Endothelial cell of umbilical vein (primary cell): Measurements from ENCODE around the gene DLX3. TPM values are rescaled to one million over a fixed set of nuclear protein-coding genes. Genes with fewer than 3 reads are reported as not detected.

Experiments
- BruUV-seq: library from RNA; stranded (reverse); fragments of 400-500 nt; replicated peaks from 2 replicates; lab custom pipeline; 2021; lab: Mats Ljungman, UMichigan
- CTCF ChIA-PET: fragments of 300-600, 350-600 bp; sonication (Branson Sonifier 250); formaldehyde crosslinking; loops from one replicate; lab custom pipeline; 2021; ENCODE audit warnings: antibody characterized with exemption, inconsistent platforms; lab: Charles Lee
- POLR2A ChIA-PET: fragments of 300-600, 350-600 bp; sonication (Branson Sonifier 250); formaldehyde crosslinking; loops from one replicate; lab custom pipeline; 2021; ENCODE audit warnings: antibody characterized with exemption, inconsistent platforms; lab: Charles Lee
- DNase-seq: peaks from one replicate; pipeline ENCODE4 v3.0.0-alpha.2; 2011; ENCODE audit warnings: low read depth, low spot score
- FAIRE-seq: peaks from 2 replicates; lab custom pipeline; 2011; peaks lifted over from hg19 to GRCh38; lab: Jason Lieb, UNC
- H2AFZ ChIP-seq: 2 replicates; pipeline ENCODE4 v1.6.0; 2012; ENCODE audit warnings: low read depth, low read length, control low read depth, inconsistent platforms
- H3K27ac ChIP-seq: 2 replicates; pipeline ENCODE4 v1.5.1; 2011; ENCODE audit warnings: low read depth, mild to moderate bottlenecking, control low read depth, low read length, moderate library complexity; ENCODE audit not compliant: insufficient read depth
- H3K27me3 ChIP-seq, 2 experiments: 2 replicates each; pipeline versions ENCODE4 v1.6.0 to v1.6.1; 2011; ENCODE audit warnings: low read length in 2 of 2, mixed read lengths in 1 of 2; ENCODE audit not compliant: control insufficient read depth in 2 of 2, insufficient read depth in 2 of 2
- H3K36me3 ChIP-seq, 2 experiments: 2 replicates in 1 of 2; 3 replicates in 1 of 2; pipeline ENCODE4 v1.5.1; 2011; ENCODE audit warnings: low read length in 2 of 2, mild to moderate bottlenecking in 1 of 2, moderate library complexity in 1 of 2; ENCODE audit not compliant: control insufficient read depth in 2 of 2, insufficient read depth in 2 of 2; ENCODE audit errors: extremely low read depth in 1 of 2
- H3K4me1 ChIP-seq: 3 replicates; pipeline ENCODE4 v1.5.1; 2011; ENCODE audit warnings: mild to moderate bottlenecking, low read length; ENCODE audit not compliant: control insufficient read depth, insufficient read depth; ENCODE audit errors: extremely low read depth
- H3K4me2 ChIP-seq: 2 replicates; pipeline ENCODE4 v1.6.1; 2011; ENCODE audit warnings: low read length, control low read depth, mixed read lengths; ENCODE audit not compliant: insufficient read depth
- H3K4me3 ChIP-seq, 3 experiments: fragments of 200-600 bp in 1 of 3; sonication (generic), shearing (Covaris generic) in 1 of 3; replicated peaks in 1 of 3; 2 replicates each; pipeline ENCODE4 v1.5.1; 2011 to 2016; ENCODE audit warnings: control low read depth in 3 of 3, low read length in 3 of 3, mild to moderate bottlenecking in 2 of 3, inconsistent platforms in 1 of 3, low read depth in 1 of 3, moderate library complexity in 1 of 3; ENCODE audit not compliant: insufficient read depth in 1 of 3
- H3K79me2 ChIP-seq: 2 replicates; pipeline ENCODE4 v1.6.0; 2012; ENCODE audit warnings: low read length, inconsistent platforms; ENCODE audit not compliant: control insufficient read depth, insufficient read depth
- H3K9ac ChIP-seq: replicated peaks from 2 replicates; pipeline ENCODE3; 2011; ENCODE audit warnings: low read length, control low read depth; ENCODE audit not compliant: insufficient read depth; ENCODE audit errors: extremely low read depth
- H3K9me1 ChIP-seq: replicated peaks from 3 replicates; pipeline ENCODE4 v1.6.0; 2011; ENCODE audit warnings: mild to moderate bottlenecking, low read length; ENCODE audit not compliant: control insufficient read depth, insufficient read depth; ENCODE audit errors: extremely low read depth
- H3K9me3 ChIP-seq: replicated peaks from 2 replicates; pipeline ENCODE4 v1.5.1; 2012; ENCODE audit warnings: low read length, inconsistent platforms; ENCODE audit not compliant: control insufficient read depth, insufficient read depth
- H4K20me1 ChIP-seq: replicated peaks from 2 replicates; pipeline ENCODE3; 2011; ENCODE audit warnings: mild to moderate bottlenecking, low read length; ENCODE audit not compliant: control insufficient read depth, insufficient read depth; ENCODE audit errors: extremely low read depth
- CTCF ChIP-seq, 2 donors: IDR thresholded peaks; 1 replicate in 1 of 2; 2 replicates in 1 of 2; pipeline ENCODE4 v1.5.1; 2011; ENCODE audit warnings: low read length in 2 of 2, mild to moderate bottlenecking in 2 of 2, moderate library complexity in 2 of 2, control low read depth in 1 of 2, inconsistent platforms in 1 of 2, low read depth in 1 of 2; ENCODE audit not compliant: insufficient read depth in 1 of 2; ENCODE audit errors: extremely low read depth in 1 of 2
- EZH2 ChIP-seq: IDR thresholded peaks from 2 replicates; pipeline ENCODE4 v1.6.1; 2012; ENCODE audit warnings: borderline replicate concordance, low read depth, mild to moderate bottlenecking, moderate library complexity, low read length, inconsistent platforms; ENCODE audit not compliant: severe bottlenecking
- FOS ChIP-seq: IDR thresholded peaks from 2 replicates; pipeline ENCODE4 v1.6.1; 2011; ENCODE audit warnings: mild to moderate bottlenecking, low read length, moderate library complexity, borderline replicate concordance; ENCODE audit not compliant: insufficient read depth
- GATA2 ChIP-seq: IDR thresholded peaks from 2 replicates; pipeline ENCODE4 v1.7.0; 2011; ENCODE audit warnings: low read depth, mild to moderate bottlenecking, moderate library complexity, mixed read lengths, low read length; ENCODE audit not compliant: insufficient read length, insufficient read depth
- JUN ChIP-seq: IDR thresholded peaks from 2 replicates; pipeline ENCODE4 v1.6.1; 2011; ENCODE audit warnings: borderline replicate concordance, low read depth; ENCODE audit not compliant: insufficient read length, insufficient read depth
- MAX ChIP-seq: IDR thresholded peaks from 2 replicates; pipeline ENCODE4 v1.6.1; 2011; ENCODE audit not compliant: insufficient read depth, insufficient read length
- MYC ChIP-seq: IDR thresholded peaks from one replicate; pipeline ENCODE4 v1.6.1; 2011; ENCODE audit warnings: mild to moderate bottlenecking, low read depth, low read length
- POLR2A ChIP-seq: IDR thresholded peaks from 2 replicates; pipeline ENCODE4 v1.6.1; 2012; ENCODE audit warnings: low read depth, mild to moderate bottlenecking, control low read depth, low read length
- POLR2AphosphoS5 ChIP-seq: IDR thresholded peaks from 2 replicates; pipeline ENCODE4 v1.6.1; 2012; ENCODE audit warnings: low read depth, mild to moderate bottlenecking, control low read depth, low read length, moderate library complexity; ENCODE audit not compliant: insufficient read depth
- dilution Hi-C: fragments of 300-500 bp; cut with MboI; formaldehyde crosslinking; loops from one replicate; pipeline ENCODE4 v1.15.0; 2019; ENCODE audit warnings: low sequenced_read_pairs; ENCODE audit not compliant: extremely low pct_ligation_motif_present
- intact Hi-C: fragments of 100-400 bp; cut with micrococcal nuclease; formaldehyde crosslinking; loops from one replicate; pipeline ENCODE4 v1.10.0; 2022
- polyA plus RNA-seq, 4 experiments: library from polyadenylated mRNA; depleted of rRNA in 3 of 4; stranded (reverse) in 3 of 4; unstranded in 1 of 4; fragments of >200 nt; gene quantifications; 2 replicates each; pipeline versions ENCODE4 v1.2.1 to v1.2.3, GENCODE V29; 2011 to 2012; ENCODE audit warnings: missing spikeins in 1 of 4
- total RNA-seq: library from RNA; stranded (reverse); gene quantifications from 2 replicates; pipeline ENCODE4 v1.2.3, GENCODE V29; 2021

Gene DLX3
- total and polyA plus RNA-seq, 2 donors (not counting 3 experiments of a cell fraction or from before 2014, with no cell fraction given), result not detected

GRCh38 chr17:49971199-49971847, 23.7 kb downstream of the DLX3 start:
- POLR2A ChIA-PET, result no interaction called here
- dilution Hi-C loops, result no loop called here
- H3K4me1 ChIP-seq, result no peaks in the 10 kb centered on the region
- no peak overlapping the region for H3K27ac ChIP-seq
- no peaks in the 10 kb centered on the region for H3K9me1 ChIP-seq
- peaks cover 88 to 94% of the 10 kb centered on the region in 2 experiments for H3K27me3 ChIP-seq
- no peak overlapping the region for H2AFZ ChIP-seq
- H3K79me2 ChIP-seq, result no peaks in the 10 kb centered on the region
- FAIRE-seq (no peak), DNase-seq (no peak)
- no peaks in the 10 kb centered on the region for H3K36me3 ChIP-seq
- H3K9ac ChIP-seq, result no peak overlapping the region
- no peak for TF ChIP-seq MYC
- no peak for TF ChIP-seq POLR2A
- TF ChIP-seq POLR2AphosphoS5, result no peak
- TF ChIP-seq GATA2, result no peak
- TF ChIP-seq MAX, result no peak
- TF ChIP-seq FOS, result no peak
- no peak for TF ChIP-seq CTCF (IDR thresholded peaks at IDR 0.05; ENCODE audit: extremely low read depth in 1 of 2, insufficient read depth in 1 of 2, low read depth in 1 of 2, low read length in 2 of 2)
- no peak for TF ChIP-seq EZH2
- TF ChIP-seq JUN, result no peak
- H3K4me3 ChIP-seq, result no peak overlapping the region
- H3K9me3 ChIP-seq, result no peaks in the 10 kb centered on the region
- no peaks in the 10 kb centered on the region for H4K20me1 ChIP-seq
- CTCF ChIA-PET, result interaction anchor here (1.1 to 2.1 kb wide), 4 partner anchors 12 to 33 kb away, joined by 3 to 7 read pairs (median 5); no protein-coding TSS in a partner anchor
- H3K4me2 ChIP-seq, result no peak overlapping the region
- BruUV-seq, result no TSS peak
- intact Hi-C loops, result no loop called here
